ENCODE measurements around the gene ATRNL1.

DNA sequence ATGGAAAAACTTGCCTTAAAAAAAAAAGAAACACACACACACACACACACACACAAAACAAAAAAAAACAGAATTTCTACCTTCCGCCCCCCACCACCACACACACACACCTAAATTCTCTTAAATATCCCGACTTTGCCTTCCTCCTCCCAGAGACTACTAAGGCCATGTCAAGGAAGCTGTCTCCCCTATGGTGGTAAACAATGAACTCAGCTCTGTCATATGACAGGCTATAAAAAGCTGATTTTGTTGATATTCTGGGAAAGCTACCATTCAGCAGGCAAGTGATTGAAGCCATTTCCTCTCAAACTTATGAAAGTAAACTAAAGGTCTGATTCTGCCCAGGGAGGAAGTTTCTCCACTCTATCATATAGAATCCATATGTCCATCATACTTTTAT, 708.8 kb downstream of the ATRNL1 start:
- TF ChIP-seq CTCF (IDR thresholded peaks at IDR 0.05 in 8 of 11, conservative IDR thresholded peaks at IDR 0.05 in 3 of 11) (no peak), POLR2A (IDR thresholded peaks at IDR 0.05) (no peak), POLR2AphosphoS5 (IDR thresholded peaks at IDR 0.05) (no peak)
